ENCODE results near the gene CMSS1. TPM values are rescaled to one million over a fixed set of nuclear protein-coding genes. Genes with fewer than 3 reads are reported as not detected.

CMSS1 gene
- total RNA-seq, 2 donors from 2014 or later, result 8.2 to 9.5 TPM

DNA sequence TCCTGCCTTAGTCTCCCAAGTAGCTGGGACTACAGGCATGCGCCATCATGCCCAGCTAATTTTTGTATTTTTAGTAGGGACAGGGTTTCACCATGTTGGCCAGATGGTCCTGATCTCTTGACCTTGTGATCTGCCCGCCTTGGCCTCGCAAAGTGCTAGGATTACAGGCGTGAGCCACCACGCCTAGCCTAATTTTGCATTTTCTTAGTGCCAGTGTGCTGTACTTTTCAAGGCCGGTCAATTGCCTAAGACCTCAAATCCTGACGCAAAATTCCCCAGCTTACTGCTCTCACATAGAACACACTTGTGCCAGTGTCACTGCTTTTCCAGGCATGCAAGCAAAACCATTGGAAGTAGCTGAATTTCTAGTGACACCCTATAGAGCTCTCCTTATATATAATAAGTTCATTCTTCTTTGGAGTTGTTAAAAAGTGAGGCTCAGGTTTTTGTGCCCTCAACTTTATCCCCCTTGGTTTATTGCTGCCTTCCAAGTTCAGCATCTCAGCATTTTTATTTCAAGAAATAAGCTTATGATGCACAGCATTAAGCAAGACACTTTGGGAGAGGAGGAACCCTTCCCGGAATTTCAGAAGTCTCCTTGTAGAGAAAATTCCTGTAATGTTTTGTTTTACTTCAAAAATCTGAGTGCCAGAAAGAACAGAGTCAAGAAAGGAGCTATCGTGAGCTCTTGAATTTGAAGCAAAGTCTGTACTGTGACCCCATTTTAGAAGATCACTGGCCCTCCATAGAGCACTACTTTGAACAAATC lies 203.4 kb downstream of the CMSS1 start:
- ATAC-seq (no peak), DNase-seq (no peak)
- intact Hi-C loops (cut with DNase I, micrococcal nuclease), result no loop called here

DNA sequence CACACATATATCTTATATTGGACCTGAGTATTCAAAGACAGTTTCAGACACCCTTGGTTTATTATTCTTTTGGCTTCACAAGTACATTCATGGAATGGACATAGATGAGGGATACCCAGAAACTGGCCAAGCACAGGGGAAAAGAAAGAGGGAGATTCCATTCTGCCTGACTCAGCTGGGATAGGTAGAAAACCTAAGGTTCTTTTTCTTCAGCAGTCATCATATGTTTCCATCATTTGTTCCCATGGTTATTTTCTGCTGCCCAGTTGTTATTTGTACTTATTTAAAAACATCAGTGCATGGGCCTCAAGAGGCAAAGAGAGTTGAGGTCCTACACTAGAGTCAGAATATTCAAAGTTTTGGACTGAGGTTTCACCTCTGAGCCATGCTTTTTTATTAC lies 204.8 kb downstream of the CMSS1 start:
- ATAC-seq, result no peak
- intact Hi-C loops (cut with DNase I, micrococcal nuclease), result no loop called here
- no peak for DNase-seq

DNA sequence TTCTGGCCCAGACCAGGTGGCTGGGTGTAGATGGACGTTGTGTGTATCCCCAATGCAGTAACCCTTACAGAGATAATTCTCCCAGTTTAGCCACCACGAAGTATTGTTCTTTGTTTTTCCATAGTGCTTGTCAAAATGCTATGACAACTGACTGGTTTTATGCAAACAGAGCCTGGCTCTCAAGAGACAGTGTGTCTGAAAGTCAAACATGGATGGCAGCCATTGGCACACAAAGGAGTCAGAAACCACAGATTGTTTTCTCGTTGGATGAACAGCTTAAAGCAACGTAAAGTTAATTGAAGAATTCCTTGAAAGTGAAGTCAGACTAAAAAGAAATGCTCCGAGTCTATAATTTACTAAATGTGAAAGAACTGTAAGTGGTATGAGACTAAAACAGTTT lies 205.5 kb downstream of the CMSS1 start:
- intact Hi-C loops (cut with DNase I, micrococcal nuclease), result no loop called here
- DNase-seq (no peak), ATAC-seq (no peak)

DNA sequence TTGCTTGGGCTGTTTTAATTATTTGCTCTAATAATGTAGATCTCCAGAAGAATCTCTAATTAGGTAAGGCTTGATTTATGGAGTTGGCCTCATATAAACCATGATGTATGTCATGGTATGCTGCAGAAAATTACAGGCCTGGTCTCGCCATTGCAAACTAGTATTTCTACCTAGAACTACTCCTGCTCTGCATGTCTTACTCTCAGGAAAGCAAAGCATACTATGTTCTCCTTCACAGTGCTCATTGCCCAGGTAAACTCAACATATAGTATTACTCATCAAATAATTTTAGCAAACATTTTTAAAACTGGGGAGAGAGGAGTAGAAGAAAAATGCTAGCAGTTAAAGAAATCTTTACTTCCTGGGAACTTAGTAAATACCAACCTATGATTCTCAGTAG lies 205.9 kb downstream of the CMSS1 start:
- intact Hi-C loops (cut with DNase I, micrococcal nuclease), result no loop called here
- DNase-seq (no peak), ATAC-seq (no peak)

DNA sequence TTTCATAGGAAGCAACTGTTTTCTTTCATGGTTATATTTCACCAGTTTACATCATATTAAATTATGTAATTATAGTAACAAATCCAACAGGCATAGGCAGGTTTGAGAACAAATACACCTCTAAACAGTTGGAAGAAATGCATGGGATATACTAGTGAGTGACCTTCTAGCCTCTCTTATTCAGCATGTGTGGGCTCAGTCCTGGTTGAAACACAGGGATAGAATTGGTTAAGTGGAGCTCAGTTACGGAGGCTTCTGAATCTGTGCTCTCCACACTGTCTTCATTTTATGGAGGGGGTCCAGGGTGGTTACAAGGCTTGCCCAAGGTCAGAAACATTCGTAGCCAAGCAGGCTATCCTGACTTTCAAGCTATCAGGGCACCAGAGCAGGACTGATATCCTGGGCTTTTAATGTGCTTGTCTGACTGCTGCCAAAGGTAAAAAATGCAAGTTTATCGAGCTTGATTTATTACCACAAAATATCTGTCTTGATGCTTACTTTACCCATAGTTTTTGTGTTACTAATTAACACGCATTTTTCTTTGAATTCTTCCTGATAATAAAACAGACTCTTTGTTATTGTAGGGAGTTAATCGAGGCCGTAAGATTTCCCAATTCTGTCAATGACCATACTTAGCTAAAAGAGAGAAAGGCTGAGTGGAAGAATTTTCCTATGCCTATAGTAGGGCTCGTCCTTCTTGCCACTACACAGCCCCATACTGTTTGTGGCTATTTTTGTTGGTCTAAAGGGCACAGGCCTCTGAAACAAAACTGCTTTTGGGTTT lies 207.1 kb downstream of the CMSS1 start:
- no peak for DNase-seq
- intact Hi-C loops (cut with DNase I, micrococcal nuclease), result no loop called here
- peak; percentile 33 for ATAC-seq

DNA sequence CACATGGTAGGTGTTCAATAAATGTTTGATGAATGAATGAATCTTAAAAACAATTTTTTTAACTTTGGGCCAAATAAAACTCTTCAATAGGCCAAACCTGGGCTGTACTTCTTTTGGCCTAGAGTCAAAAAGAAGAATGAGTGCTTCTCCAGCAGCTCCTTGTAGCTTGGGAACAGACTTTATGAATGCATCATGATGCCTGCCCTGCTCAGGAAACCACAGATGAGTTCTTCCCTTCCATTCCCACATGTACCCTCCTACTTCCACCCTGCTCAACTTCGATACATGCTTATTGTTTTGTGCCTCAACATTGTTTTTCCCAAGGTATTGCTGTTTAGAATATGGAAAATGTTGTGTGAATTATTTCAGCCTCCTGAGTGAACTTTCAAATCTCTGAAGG lies 209.7 kb downstream of the CMSS1 start:
- ATAC-seq (no peak), DNase-seq (no peak)
- intact Hi-C loops (cut with DNase I, micrococcal nuclease), result no loop called here

DNA sequence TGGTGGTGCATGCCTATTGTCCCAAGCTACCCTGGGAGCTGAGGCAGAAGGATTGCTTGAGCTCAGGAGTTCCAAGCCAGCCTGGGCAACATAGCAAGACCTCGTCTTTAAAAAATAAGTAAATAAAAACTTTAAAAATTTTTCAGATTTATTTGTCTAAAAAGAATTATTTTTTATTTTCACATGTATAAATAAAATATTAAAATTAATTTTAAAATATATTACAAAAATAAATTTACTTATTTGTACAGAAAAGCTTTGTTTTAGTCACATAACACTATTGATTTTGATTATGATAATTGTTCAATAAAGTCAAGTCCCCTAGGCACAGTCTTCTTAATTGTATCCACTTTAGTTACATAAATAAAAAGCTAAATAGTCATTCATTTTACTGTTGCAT lies 211.4 kb downstream of the CMSS1 start:
- intact Hi-C loops (cut with DNase I, micrococcal nuclease), result no loop called here
- DNase-seq (no peak), ATAC-seq (no peak)

DNA sequence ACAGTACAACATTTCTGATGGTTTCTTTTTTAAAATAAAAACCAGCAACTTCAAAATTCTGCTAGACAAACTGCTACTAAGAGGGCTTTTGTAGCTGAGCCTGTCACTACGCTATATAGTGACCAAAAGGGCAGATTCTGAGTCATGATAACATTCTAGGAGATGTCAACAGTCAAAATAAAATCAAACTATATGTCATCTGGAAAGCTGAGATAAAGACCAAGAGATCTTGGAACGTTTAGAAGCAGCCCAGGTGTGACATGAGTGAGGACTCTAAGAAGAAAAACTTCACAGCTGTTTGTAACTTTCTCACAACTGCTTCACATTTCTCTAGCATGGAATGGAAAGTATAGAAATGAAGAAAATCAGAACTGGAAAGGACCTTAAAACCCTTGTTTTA lies 212.0 kb downstream of the CMSS1 start:
- ATAC-seq, result no peak
- intact Hi-C loops (cut with DNase I, micrococcal nuclease), result no loop called here
- no peak for DNase-seq

DNA sequence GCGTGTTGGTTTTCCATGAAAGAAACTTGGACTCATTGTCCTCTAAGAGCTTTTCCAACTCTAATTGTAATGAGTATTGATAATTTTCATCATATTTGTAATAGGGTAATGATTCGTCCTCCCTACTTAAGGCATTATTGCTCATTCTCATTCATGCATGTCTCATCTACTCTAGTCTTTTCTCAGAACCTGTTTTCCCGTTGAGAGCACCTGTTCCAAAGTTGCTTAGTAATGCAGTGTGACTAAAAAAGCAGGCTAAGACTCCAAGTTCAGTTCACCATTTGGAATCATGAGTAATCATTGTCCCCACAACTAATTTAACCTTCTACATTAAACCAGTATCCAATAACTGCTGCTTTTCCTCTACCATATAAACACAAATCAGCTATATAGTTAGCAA lies 212.7 kb downstream of the CMSS1 start:
- no peak for ATAC-seq
- intact Hi-C loops (cut with DNase I, micrococcal nuclease), result no loop called here

DNA sequence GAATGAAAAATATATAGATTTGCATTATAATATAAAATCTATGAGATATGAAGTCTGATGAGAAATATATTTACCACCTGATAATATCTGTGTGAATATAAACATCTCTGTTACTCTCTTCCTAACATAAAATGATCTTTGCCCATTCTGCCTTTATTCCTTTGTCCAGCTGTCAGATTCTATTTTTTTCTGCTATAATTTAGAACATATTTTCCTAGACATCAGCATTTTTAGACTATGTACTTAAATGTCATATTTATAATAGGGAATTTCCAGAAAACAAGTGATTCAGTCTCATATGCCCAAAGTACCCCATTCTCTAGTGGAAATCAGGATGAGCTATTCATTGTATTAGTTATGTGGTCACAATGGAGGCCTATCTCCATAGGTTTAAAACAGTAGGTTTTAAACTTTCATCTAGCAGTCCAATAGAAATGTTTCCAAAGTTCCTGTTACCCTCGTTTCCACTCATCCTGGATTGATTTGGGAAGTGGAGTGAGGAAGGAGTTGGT lies 213.3 kb downstream of the CMSS1 start:
- intact Hi-C loops (cut with DNase I, micrococcal nuclease), result no loop called here

More for the DNA sequence above, 212.7 kb downstream of the CMSS1 start:
- no peak for DNase-seq

DNA sequence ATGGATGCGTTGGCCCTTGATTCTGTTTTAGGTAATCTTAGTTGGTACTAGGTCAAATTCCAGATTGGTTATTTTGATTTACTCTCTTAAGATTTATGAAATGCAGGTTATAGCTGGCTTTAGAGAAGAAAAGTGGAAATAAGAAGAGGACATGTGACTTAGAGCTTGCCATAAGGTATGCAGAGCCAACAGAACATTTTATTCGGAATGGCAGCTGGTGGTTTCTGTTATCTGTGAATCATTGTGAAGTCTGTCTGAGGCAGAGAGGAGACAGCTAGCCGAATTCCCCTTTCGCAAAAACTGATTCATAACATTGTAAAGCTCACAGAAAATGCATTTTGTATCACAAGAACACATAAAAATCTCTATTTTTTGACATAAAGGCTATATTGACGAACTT lies 214.6 kb downstream of the CMSS1 start:
- intact Hi-C loops (cut with DNase I, micrococcal nuclease), result no loop called here
- no peak for DNase-seq
- no peak for ATAC-seq

More for the DNA sequence above, 213.3 kb downstream of the CMSS1 start:
- ATAC-seq, result no peak
- DNase-seq, result no peak

DNA sequence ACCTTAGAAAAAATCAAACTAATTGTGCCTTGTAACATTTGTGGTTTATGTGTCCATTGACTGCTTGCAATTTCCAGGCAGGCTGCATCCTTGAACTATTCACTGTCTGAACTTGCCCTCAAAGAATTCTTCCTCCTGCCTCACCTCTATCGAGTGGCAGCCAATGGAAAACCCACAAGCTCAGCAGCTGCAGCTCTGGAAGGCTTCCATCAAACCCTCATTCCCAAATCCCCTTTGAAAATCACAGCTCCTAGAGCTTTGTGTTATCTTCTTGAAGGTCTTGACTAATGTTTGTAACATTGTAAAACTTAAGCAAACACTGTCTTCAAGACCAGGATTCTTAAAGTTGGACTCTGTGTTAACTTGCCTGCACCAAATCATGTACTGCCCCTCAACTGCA lies 215.5 kb downstream of the CMSS1 start:
- DNase-seq (no peak), ATAC-seq (peak; percentile 9)
- intact Hi-C loops (cut with DNase I, micrococcal nuclease), result no loop called here

DNA sequence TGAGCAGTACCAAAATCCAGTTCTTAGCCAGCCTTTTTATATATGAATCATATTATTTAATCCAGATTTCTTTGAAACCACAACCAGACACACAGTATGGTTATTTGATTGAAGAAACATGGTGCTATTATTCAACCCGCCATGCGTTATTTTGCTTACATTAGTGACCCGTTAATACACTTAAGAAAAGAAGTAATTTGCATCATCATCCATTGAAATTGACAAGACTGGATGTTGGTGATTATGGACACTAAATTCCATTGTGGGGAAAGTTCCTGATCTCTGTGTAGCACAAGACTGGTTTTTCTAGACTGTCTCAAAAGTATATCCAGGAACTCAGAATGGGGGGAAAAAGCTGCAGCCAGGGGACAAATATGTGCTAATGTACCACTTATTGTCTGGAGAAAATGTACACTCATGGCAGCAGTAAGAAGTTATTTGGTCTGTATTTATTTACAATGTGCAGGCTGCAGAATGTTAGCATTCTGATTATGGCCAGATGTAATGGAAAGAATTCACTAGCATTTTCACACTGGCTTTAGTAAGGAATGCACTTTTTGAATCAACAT lies 216.3 kb downstream of the CMSS1 start:
- intact Hi-C loops (cut with DNase I, micrococcal nuclease), result no loop called here

DNA sequence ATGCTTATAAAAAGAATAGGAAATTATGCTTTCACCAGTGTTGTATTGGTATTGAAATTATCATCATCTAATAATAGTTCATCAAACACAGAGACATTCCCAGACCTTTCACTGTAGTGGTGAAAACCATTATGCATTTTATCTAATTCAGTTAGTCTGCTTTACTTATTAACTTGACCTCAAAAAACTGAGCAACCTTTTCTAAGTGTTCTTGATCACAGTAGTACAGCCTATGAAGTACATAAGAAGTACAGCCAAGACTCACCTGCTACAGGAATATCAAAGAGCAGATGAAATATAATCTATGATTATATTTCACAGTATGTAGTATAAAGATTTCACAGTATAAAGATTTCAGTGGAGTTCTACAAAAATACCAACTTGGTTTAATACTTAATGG lies 221.4 kb downstream of the CMSS1 start:
- DNase-seq (no peak), ATAC-seq (no peak)
- intact Hi-C loops (cut with DNase I, micrococcal nuclease), result no loop called here

More for the DNA sequence above, 216.3 kb downstream of the CMSS1 start:
- no peak for DNase-seq
- no peak for ATAC-seq

DNA sequence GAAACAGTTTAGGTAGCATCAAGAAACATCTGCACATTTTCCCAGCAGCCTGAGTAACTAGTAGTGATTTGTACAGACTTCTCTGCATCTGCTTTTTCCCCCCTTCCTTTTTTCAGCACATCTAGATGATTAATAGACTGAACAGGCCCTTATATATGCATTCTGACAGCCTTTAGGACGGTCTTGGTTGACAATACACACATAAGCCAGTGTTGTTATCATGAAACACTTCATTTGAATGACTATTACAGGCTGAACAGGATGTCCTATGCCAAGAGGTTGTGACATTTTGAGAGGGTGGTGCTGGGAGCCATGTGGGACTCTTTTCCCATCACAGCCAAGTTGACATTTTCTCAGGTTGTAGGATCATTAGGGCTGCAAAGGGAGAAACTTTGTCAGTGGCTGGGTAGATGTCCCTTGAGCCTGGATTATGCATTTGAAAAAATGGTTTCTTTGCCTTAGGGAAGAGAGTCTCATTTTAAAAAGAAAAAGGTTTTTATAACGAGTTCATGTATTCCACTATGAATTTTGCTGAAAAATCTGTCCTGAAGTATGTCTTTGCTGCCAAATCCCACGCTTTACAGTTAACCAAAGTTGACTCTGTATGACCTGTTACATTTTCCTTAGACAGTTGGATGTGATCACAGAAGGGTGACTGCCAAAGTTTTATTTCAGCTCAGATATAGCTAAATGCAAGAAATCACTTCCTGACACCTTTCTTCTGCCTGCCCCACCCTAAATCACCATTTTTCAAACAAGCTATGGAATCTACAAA lies 223.0 kb downstream of the CMSS1 start:
- intact Hi-C loops (cut with DNase I, micrococcal nuclease), result loop anchor here in 1 of 2 donors (10.0 kb wide), 1 partner anchor 196 kb away; no protein-coding TSS in a partner anchor

DNA sequence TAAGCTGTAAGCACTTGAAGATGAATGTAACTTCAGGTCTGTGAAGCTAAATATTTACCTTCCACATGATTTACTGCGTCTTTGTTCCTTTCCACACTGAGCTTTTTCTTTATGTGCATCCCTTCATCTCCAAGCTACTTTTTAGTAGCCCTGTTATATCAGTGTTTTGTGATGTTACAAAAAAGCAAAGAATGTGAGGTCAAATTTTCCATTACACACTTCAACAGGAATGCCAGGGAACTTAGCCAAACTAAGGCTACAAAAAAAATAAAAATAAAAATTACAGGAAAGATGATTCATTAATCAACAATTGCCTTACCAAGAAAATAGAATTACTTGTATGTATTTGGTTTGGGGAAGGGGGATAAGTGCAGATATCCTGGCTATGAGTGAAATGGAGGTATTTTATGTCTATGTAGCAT lies 223.7 kb downstream of the CMSS1 start:
- DNase-seq, result no peak
- peak; percentile 28 for ATAC-seq
- intact Hi-C loops (cut with DNase I, micrococcal nuclease), result loop anchor here in 1 of 2 donors (10.0 kb wide), 1 partner anchor 197 kb away; no protein-coding TSS in a partner anchor

More for the DNA sequence above, 223.0 kb downstream of the CMSS1 start:
- DNase-seq, result peak in 1 of 2 donors; percentile 32
- peak; percentile 36 for ATAC-seq

DNA sequence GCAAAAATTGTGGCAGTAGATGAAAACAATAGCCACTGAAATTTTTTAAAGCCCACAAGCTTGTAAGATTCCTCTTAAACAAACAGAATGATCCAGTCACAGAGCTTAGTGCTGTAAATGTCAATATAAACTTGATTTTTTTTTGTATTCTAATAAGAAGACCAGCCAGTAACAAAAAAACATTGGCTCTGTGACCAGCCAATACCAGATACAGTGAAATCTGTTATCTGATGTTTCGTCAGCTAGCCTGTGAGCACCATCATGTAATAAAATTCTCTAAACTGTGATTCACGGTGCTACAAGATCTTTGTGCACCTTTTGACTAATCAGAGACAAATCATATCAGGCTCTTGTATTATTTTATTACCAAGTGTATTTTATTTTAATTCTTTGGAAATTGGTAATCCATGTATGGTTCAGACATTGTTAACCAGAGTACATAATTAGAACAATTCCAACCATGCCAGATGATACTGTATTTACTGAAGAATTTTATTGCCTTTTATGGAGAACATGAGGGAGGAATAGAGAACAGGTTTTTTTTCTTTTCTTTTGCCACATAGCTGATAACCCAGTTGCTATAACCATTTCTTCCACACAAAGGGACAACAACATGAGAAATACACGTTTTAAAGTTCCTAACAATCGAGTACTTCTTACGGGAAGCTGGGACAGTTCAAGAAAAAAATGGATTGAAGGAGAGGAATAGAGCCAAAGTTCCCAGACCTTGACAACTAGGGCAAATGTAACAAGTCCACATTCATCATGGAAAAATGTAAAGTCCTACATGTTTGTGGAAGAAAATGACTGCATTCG lies 224.7 kb downstream of the CMSS1 start:
- ATAC-seq, result peak; percentile 79
- no peak for DNase-seq
- intact Hi-C loops (cut with DNase I, micrococcal nuclease), result loop anchor here in 1 of 2 donors (10.0 kb wide), 1 partner anchor 198 kb away; no protein-coding TSS in a partner anchor

DNA sequence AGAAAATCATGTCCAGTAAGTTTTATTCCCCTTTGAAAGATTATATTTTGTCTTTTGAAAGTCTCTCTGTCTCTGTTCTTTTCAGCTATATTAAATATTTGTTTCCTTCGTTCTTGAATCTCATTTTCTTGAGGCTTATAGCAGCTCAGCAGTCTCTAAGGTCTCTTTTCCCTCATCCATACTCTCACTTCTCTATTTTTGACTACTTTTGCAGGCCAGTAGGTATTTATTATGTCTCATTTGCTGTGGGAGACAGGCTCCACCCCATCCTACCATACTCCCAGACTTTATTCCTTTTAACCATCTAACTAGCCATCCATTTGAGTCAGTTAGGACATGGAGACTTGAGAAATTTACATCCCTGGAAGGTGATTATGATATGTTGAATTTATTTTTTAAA lies 225.6 kb downstream of the CMSS1 start:
- DNase-seq, result no peak
- intact Hi-C loops (cut with DNase I, micrococcal nuclease), result loop anchor here in 1 of 2 donors (10.0 kb wide), 1 partner anchor 198 kb away; no protein-coding TSS in a partner anchor
- no peak for ATAC-seq

All from left colon (tissue), 2 donors.